ENCODE measurements around the gene TMEM132D. TPM values are rescaled to one million over a fixed set of nuclear protein-coding genes. Genes with fewer than 3 reads are reported as not detected.

The TMEM132D gene
- total RNA-seq, 2 donors from 2014 or later: not detected

GRCh38 chr12:129873833-129874208, 30.0 kb downstream of the TMEM132D start:
- no peaks in the 10 kb centered on the region for H3K9me3 ChIP-seq
- ATAC-seq (ENCODE audit: insufficient number of reproducible peaks, low FRiP score, low read depth): no peak

GRCh38 chr12:129873111-129873832, 30.6 kb downstream of the TMEM132D start:
- Histone ChIP-seq H3K9me3 (no peaks in the 10 kb centered on the region), H3K27ac (no peak overlapping the region), H3K36me3 (no peaks in the 10 kb centered on the region), H3K4me3 (no peak overlapping the region), H3K27me3 (replicated peaks; ENCODE audit: insufficient read depth) (no peaks in the 10 kb centered on the region), H3K4me1 (ENCODE audit: control insufficient read depth in 1 of 2, low read depth in 2 of 2) (no peaks in the 10 kb centered on the region)
- ATAC-seq (ENCODE audit: insufficient number of reproducible peaks, low FRiP score, low read depth): no peak
- DNase-seq (ENCODE audit: low spot score): no peak
- TF ChIP-seq CTCF (IDR thresholded peaks at IDR 0.05): no peak

More at GRCh38 chr12:129873833-129874208, 30.0 kb downstream of the TMEM132D start:
- H3K27ac ChIP-seq: no peak overlapping the region
- no peaks in the 10 kb centered on the region for H3K36me3 ChIP-seq
- H3K4me1 ChIP-seq (ENCODE audit: control insufficient read depth in 1 of 2, low read depth in 2 of 2): no peaks in the 10 kb centered on the region
- TF ChIP-seq CTCF (IDR thresholded peaks at IDR 0.05): no peak
- H3K4me3 ChIP-seq: no peak overlapping the region
- H3K27me3 ChIP-seq (replicated peaks; ENCODE audit: insufficient read depth): no peaks in the 10 kb centered on the region
- DNase-seq (ENCODE audit: low spot score): no peak

GRCh38 chr12:129871991-129872972, 31.5 kb downstream of the TMEM132D start:
- no peak for TF ChIP-seq CTCF (IDR thresholded peaks at IDR 0.05)

GRCh38 chr12:129870796-129871195, 33.0 kb downstream of the TMEM132D start:
- ATAC-seq (ENCODE audit: insufficient number of reproducible peaks, low FRiP score, low read depth) (no peak), DNase-seq (ENCODE audit: low spot score) (no peak)
- no peaks in the 10 kb centered on the region for H3K36me3 ChIP-seq
- H3K27me3 ChIP-seq (replicated peaks; ENCODE audit: insufficient read depth): no peaks in the 10 kb centered on the region
- H3K4me1 ChIP-seq (ENCODE audit: control insufficient read depth in 1 of 2, low read depth in 2 of 2): no peaks in the 10 kb centered on the region
- TF ChIP-seq CTCF (IDR thresholded peaks at IDR 0.05): no peak
- no peaks in the 10 kb centered on the region for H3K9me3 ChIP-seq
- H3K4me3 ChIP-seq: no peak overlapping the region
- no peak overlapping the region for H3K27ac ChIP-seq

More at GRCh38 chr12:129871991-129872972, 31.5 kb downstream of the TMEM132D start:
- H3K4me1 ChIP-seq (ENCODE audit: control insufficient read depth in 1 of 2, low read depth in 2 of 2): no peaks in the 10 kb centered on the region
- no peak for ATAC-seq (ENCODE audit: insufficient number of reproducible peaks, low FRiP score, low read depth)
- no peaks in the 10 kb centered on the region for H3K27me3 ChIP-seq (replicated peaks; ENCODE audit: insufficient read depth)
- no peaks in the 10 kb centered on the region for H3K36me3 ChIP-seq
- H3K4me3 ChIP-seq: no peak overlapping the region
- H3K9me3 ChIP-seq: no peaks in the 10 kb centered on the region
- no peak for DNase-seq (ENCODE audit: low spot score)
- H3K27ac ChIP-seq: no peak overlapping the region

GRCh38 chr12:129870136-129870535, 33.7 kb downstream of the TMEM132D start:
- DNase-seq (ENCODE audit: low spot score) (no peak), ATAC-seq (ENCODE audit: insufficient number of reproducible peaks, low FRiP score, low read depth) (no peak)
- no peak overlapping the region for H3K27ac ChIP-seq
- H3K4me3 ChIP-seq: no peak overlapping the region
- no peak for TF ChIP-seq CTCF (IDR thresholded peaks at IDR 0.05)
- no peaks in the 10 kb centered on the region for H3K9me3 ChIP-seq
- no peaks in the 10 kb centered on the region for H3K36me3 ChIP-seq
- no peaks in the 10 kb centered on the region for H3K27me3 ChIP-seq (replicated peaks; ENCODE audit: insufficient read depth)
- H3K4me1 ChIP-seq (ENCODE audit: control insufficient read depth in 1 of 2, low read depth in 2 of 2): no peaks in the 10 kb centered on the region

Data from thoracic aorta (tissue), 2 donors.